ENCODE data around the gene SLC39A9.

The SLC39A9 gene

GRCh38 chr14:69424149-69424923 lies 25.8 kb downstream of the SLC39A9 start:
- TF ChIP-seq SUZ12 (IDR thresholded peaks at IDR 0.05) (no peak), BHLHE40 (IDR thresholded peaks at IDR 0.05; ENCODE audit: borderline replicate concordance) (no peak), FOXA1 (IDR thresholded peaks at IDR 0.05) (no peak), TARDBP (IDR thresholded peaks at IDR 0.05) (no peak), SP1 (IDR thresholded peaks at IDR 0.05) (no peak), CTBP1 (IDR thresholded peaks at IDR 0.05; ENCODE audit: borderline replicate concordance) (no peak), NFRKB (IDR thresholded peaks at IDR 0.05) (no peak), FOXK2 (IDR thresholded peaks at IDR 0.05) (no peak), ZNF384 (IDR thresholded peaks at IDR 0.05) (no peak), ELF4 (IDR thresholded peaks at IDR 0.05) (no peak), L3MBTL2 (conservative IDR thresholded peaks at IDR 0.05) (no peak), FOXM1 (IDR thresholded peaks at IDR 0.05; ENCODE audit: borderline replicate concordance) (no peak), LEF1 (IDR thresholded peaks at IDR 0.05; ENCODE audit: borderline replicate concordance) (no peak), ARNT (IDR thresholded peaks at IDR 0.05) (no peak), HDGF (IDR thresholded peaks at IDR 0.05; ENCODE audit: borderline replicate concordance) (no peak), PKNOX1 (IDR thresholded peaks at IDR 0.05) (no peak)
- POLR2A ChIA-PET, result no interaction called here
- CTCF ChIA-PET, result interaction anchor here (0.6 kb wide), 1 partner anchor 116 kb away, joined by 3 read pairs; no protein-coding TSS in a partner anchor
- no peak for DNase-seq (ENCODE audit: extremely low spot score)

DNA sequence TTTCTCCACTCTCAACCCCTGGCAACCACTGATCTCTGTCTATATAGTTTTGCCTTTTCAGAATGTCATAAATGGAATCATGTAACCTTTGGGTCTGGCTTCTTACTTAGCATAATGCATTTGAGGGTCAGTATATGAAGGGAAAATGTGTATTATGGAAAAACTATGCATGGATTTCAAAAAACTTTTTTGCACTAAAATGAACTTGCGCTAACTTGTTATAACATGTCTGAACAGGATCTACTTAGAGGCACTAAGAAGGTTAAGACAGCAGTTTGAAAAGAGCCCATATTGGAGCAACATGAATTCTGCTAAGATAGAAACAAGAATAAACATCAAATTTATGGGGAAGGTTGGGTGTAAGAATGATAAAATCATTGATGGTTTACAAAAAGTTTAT lies 29.1 kb downstream of the SLC39A9 start:
- TF ChIP-seq FOXA1 (IDR thresholded peaks at IDR 0.05), result no peak
- TF ChIP-seq LEF1 (IDR thresholded peaks at IDR 0.05; ENCODE audit: borderline replicate concordance), result no peak
- TF ChIP-seq SP1 (IDR thresholded peaks at IDR 0.05), result no peak
- no peak for TF ChIP-seq PKNOX1 (IDR thresholded peaks at IDR 0.05)
- TF ChIP-seq SUZ12 (IDR thresholded peaks at IDR 0.05), result no peak
- TF ChIP-seq ARNT (IDR thresholded peaks at IDR 0.05), result no peak
- TF ChIP-seq ELF4 (IDR thresholded peaks at IDR 0.05), result no peak
- no peak for TF ChIP-seq NFRKB (IDR thresholded peaks at IDR 0.05)
- no peak for TF ChIP-seq TARDBP (IDR thresholded peaks at IDR 0.05)
- DNase-seq (ENCODE audit: extremely low spot score), result no peak
- ChIA-PET POLR2A (no interaction called here), CTCF (no interaction called here)

GRCh38 chr14:69428289-69428998 lies 30.0 kb downstream of the SLC39A9 start:
- ChIA-PET POLR2A (no interaction called here), CTCF (interaction anchor here (0.7 kb wide), 1 partner anchor 1042 kb away, joined by 8 read pairs; no protein-coding TSS in a partner anchor)
- TF ChIP-seq CTBP1 (IDR thresholded peaks at IDR 0.05; ENCODE audit: borderline replicate concordance), result no peak
- no peak for TF ChIP-seq SUZ12 (IDR thresholded peaks at IDR 0.05)
- TF ChIP-seq SP1 (IDR thresholded peaks at IDR 0.05), result no peak
- TF ChIP-seq ZNF384 (IDR thresholded peaks at IDR 0.05), result no peak
- TF ChIP-seq BHLHE40 (IDR thresholded peaks at IDR 0.05; ENCODE audit: borderline replicate concordance), result no peak
- TF ChIP-seq FOXM1 (IDR thresholded peaks at IDR 0.05; ENCODE audit: borderline replicate concordance), result no peak
- no peak for TF ChIP-seq LEF1 (IDR thresholded peaks at IDR 0.05; ENCODE audit: borderline replicate concordance)
- no peak for TF ChIP-seq FOXA1 (IDR thresholded peaks at IDR 0.05)
- DNase-seq (ENCODE audit: extremely low spot score), result no peak

- ChIA-PET CTCF (no interaction called here), POLR2A (no interaction called here)
- DNase-seq (ENCODE audit: extremely low spot score), result no peak
- TF ChIP-seq HDGF (IDR thresholded peaks at IDR 0.05; ENCODE audit: borderline replicate concordance) (no peak), ELF4 (IDR thresholded peaks at IDR 0.05) (no peak), SUZ12 (IDR thresholded peaks at IDR 0.05) (no peak), NFRKB (IDR thresholded peaks at IDR 0.05) (no peak), FOXA1 (IDR thresholded peaks at IDR 0.05) (no peak), ZNF384 (IDR thresholded peaks at IDR 0.05) (no peak), BHLHE40 (IDR thresholded peaks at IDR 0.05; ENCODE audit: borderline replicate concordance) (no peak), TARDBP (IDR thresholded peaks at IDR 0.05) (no peak), CTBP1 (IDR thresholded peaks at IDR 0.05; ENCODE audit: borderline replicate concordance) (no peak), FOXK2 (IDR thresholded peaks at IDR 0.05) (no peak), FOXM1 (IDR thresholded peaks at IDR 0.05; ENCODE audit: borderline replicate concordance) (no peak), ARNT (IDR thresholded peaks at IDR 0.05) (no peak), LEF1 (IDR thresholded peaks at IDR 0.05; ENCODE audit: borderline replicate concordance) (no peak), L3MBTL2 (conservative IDR thresholded peaks at IDR 0.05) (no peak), PKNOX1 (IDR thresholded peaks at IDR 0.05) (no peak), SP1 (IDR thresholded peaks at IDR 0.05) (no peak)
Measured at GRCh38 chr14:69429643-69430042, 31.2 kb downstream of the SLC39A9 start.

- ChIA-PET POLR2A (no interaction called here), CTCF (interaction anchor here (1.1 kb wide), 1 partner anchor 11 kb away, joined by 3 read pairs; no protein-coding TSS in a partner anchor)
- DNase-seq (ENCODE audit: extremely low spot score), result no peak
- TF ChIP-seq ELF4 (IDR thresholded peaks at IDR 0.05) (no peak), FOXM1 (IDR thresholded peaks at IDR 0.05; ENCODE audit: borderline replicate concordance) (no peak), L3MBTL2 (conservative IDR thresholded peaks at IDR 0.05) (no peak)
Measured at GRCh38 chr14:69430306-69430939, 31.9 kb downstream of the SLC39A9 start.
